NCI-H2081 treated with DMSO at 0.1 percent for 48 hours (cell line): Measurements from ENCODE around the gene PHIP.
"Not testable (repeated sequence)": the region's sequence is repeated elsewhere in the genome, so short reads cannot be mapped to it uniquely, and the experiment has no call there.

Source experiments
- DNase-seq: peaks from one replicate; lab custom pipeline; 2025; lab: John Stamatoyannopoulos, UW

Gene PHIP

DNA sequence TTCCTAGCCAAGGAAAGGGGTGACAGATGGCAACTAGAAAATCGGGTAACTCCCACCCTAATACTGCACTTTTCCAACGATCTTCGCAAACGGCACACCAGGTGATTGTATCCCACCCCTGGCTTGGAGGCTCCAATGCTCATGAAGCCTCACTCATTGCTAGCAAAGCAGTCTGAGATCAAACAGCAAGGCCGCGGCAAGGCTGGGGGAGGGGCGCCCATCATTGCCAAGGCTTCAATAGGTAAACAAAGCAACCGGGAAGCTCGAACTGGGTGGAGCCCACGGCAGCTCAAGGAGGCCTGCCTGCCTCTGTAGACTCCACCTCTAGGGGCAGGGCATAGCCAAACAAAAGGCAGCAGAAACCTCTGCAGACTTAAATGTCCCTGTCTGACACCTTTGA lies 156.9 kb downstream of the PHIP start:
- not testable (repeated sequence) for DNase-seq

GRCh38 chr6:78917788-78918187 lies 160.3 kb downstream of the PHIP start:
- no peak for DNase-seq

DNA sequence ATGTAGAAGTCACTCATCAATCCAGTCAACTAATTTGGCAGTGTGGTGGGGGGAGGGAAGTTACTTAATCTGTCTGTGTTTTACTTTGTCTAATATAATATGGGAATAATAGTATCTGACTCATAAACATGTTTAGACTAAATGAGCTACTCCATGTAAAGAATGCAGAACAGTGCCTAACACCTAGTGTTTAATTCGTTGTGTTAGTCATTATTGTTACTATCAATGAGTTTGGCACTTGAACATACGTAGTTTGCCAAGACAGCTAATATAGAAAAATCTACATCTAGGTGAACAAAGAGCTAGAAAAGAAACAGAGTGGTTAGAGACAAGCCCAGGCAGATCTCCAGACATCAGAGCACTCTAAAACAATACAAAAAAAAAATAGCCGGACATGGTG lies 161.6 kb downstream of the PHIP start:
- no peak for DNase-seq

DNA sequence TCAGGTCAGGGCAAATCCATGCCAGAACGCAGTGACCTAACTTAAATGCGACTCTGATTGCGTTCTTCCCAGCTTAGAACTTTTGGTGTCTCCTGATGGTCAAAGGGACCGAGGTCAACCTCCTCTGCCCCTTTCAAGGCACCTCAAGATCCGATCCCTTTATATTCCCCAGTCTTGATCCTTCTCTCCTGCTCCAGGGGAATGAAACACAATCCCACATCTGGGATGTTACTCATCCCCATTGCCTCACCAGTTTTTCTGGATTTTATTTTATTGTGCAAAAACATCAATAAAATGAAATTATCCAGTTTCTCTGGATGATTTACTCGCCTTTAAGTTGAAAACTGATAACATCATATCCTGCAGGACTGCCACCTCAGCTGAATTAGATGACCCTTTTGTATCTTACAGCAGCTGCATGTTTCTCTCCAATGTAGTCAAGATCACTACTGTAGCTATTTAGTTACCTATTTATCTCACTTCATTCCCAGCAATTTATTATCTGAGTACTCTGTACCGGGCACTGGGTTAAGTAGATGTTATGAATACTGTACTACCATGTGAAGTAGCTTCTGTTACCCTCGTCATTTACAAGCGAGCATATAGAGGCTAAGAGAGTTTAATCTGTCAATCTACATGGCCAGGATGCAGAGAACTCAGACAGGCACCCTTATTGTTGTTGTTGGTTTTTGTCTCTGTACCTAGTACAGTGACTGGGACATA lies 166.7 kb downstream of the PHIP start:
- DNase-seq, result no peak

- no peak for DNase-seq
Observed at GRCh38 chr6:78910591-78911171, 167.4 kb downstream of the PHIP start.

- DNase-seq, result no peak
Observed at GRCh38 chr6:78910010-78910409, 168.0 kb downstream of the PHIP start.

DNA sequence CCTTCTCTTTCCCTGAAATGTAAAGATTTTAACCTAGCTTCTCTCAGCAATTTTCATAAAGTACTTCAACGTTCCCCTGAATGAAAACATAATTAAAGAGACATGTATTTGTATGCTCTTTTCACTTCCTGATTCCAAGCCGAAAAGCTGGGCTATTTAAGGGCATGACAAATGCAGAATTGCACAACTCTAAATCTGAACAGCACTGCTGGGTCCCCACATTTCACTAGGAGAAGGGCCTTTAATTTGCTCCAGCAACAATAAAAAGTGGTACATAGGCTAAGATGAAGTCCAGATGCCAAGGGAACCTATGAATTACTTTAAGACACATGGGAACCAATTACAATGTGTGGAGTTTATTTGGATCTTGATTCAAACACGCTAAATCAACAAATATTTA lies 168.7 kb downstream of the PHIP start:
- DNase-seq, result no peak

GRCh38 chr6:78908621-78909020 lies 169.4 kb downstream of the PHIP start:
- DNase-seq, result no peak

GRCh38 chr6:78896227-78896626 lies 181.8 kb downstream of the PHIP start:
- DNase-seq, result no peak

- DNase-seq, result not testable (repeated sequence)
Observed at GRCh38 chr6:78889901-78890300, 188.2 kb downstream of the PHIP start.
